ENCODE results near the gene DEFB116. TPM values are rescaled to one million over a fixed set of nuclear protein-coding genes. Genes with fewer than 3 reads are reported as not detected.

The DEFB116 gene
- polyA plus RNA-seq, 2 donors = not detected

GRCh38 chr20:31256959-31257358 is 51.4 kb downstream of the DEFB116 start:
- Histone ChIP-seq H3K9me3 (ENCODE audit: control insufficient read depth in 2 of 2, insufficient read depth in 1 of 2, low read depth in 1 of 2, low read length in 1 of 2) (no peaks in the 10 kb centered on the region), H3K4me1 (ENCODE audit: control insufficient read depth in 2 of 2, insufficient read depth in 2 of 2, low read length in 1 of 2) (no peaks in the 10 kb centered on the region), H3K27ac (ENCODE audit: low read depth in 2 of 2, low read length in 1 of 2) (no peak overlapping the region), H3K4me3 (ENCODE audit: low read depth in 1 of 2, low read length in 2 of 2) (no peak overlapping the region), H3K27me3 (ENCODE audit: control insufficient read depth in 1 of 2, insufficient read depth in 2 of 2, low read length in 2 of 2) (no peaks in the 10 kb centered on the region), H3K36me3 (ENCODE audit: control insufficient read depth in 2 of 2, insufficient read depth in 2 of 2, low read length in 1 of 2) (no peaks in the 10 kb centered on the region)
- WGBS, 2 donors = 36 to 44% methylated on average over 3 of the region's 3 CpGs

Other genes starting within 250 kb of the DEFB116 start
- gene DEFB115, start 50.9 kb downstream of the DEFB116 start, polyA plus RNA-seq = not detected
- not detected for gene DEFB118, start 60.0 kb upstream of the DEFB116 start, polyA plus RNA-seq
- not detected for gene DEFB119, start 82.0 kb upstream of the DEFB116 start, polyA plus RNA-seq
- gene DEFB121, start 97.6 kb upstream of the DEFB116 start, polyA plus RNA-seq = not detected
- not detected for gene DEFB123, start 132.0 kb upstream of the DEFB116 start, polyA plus RNA-seq
- under 1 TPM in 1 of 2 donors, not detected in 1; 0.16 TPM for gene DEFB124, start 166.5 kb upstream of the DEFB116 start, polyA plus RNA-seq
- under 1 TPM; 0.31 to 0.60 TPM for gene REM1, start 166.7 kb upstream of the DEFB116 start, polyA plus RNA-seq
- 100 to 1,000 TPM; 167 to 272 TPM for gene HM13, start 205.9 kb upstream of the DEFB116 start, polyA plus RNA-seq